IPS DF 6.9 (cell line): ENCODE data around the gene HSD3B7.

Experiments used
- DNase-seq: peaks from one replicate; pipeline ENCODE4 v3.0.0-alpha.2; 2013; ENCODE audit warnings: low read depth, low spot score
- H3K27ac ChIP-seq: one replicate; pipeline ENCODE4 v1.5.1; 2013; ENCODE audit warnings: low read length, control low read depth
- H3K27me3 ChIP-seq: 2 replicates; pipeline ENCODE4 v1.6.1; 2013; ENCODE audit warnings: mild to moderate bottlenecking, low read length; ENCODE audit not compliant: control insufficient read depth, insufficient read depth
- H3K36me3 ChIP-seq: 2 replicates; pipeline ENCODE4 v1.6.1; 2013; ENCODE audit warnings: low read length; ENCODE audit not compliant: control insufficient read depth, insufficient read depth
- H3K4me1 ChIP-seq: 2 replicates; pipeline ENCODE4 v1.6.1; 2013; ENCODE audit warnings: low read length; ENCODE audit not compliant: control insufficient read depth, insufficient read depth
- H3K4me3 ChIP-seq: 2 replicates; pipeline ENCODE4 v1.5.1; 2013; ENCODE audit warnings: mild to moderate bottlenecking, low read length
- H3K9me3 ChIP-seq: 2 replicates; pipeline ENCODE4 v1.6.1; 2013; ENCODE audit warnings: low read length, inconsistent platforms; ENCODE audit not compliant: control insufficient read depth, insufficient read depth
- WGBS: extraction: QIAGEN DNeasy Blood & Tissue Kit; methylation state at CpG from one replicate; pipeline ENCODE4 v1.1.7; 2013; ENCODE audit warnings: mixed read lengths, missing lambda C conversion rate; ENCODE audit not compliant: insufficient read length, insufficient coverage; 5-methylcytosine and 5-hydroxymethylcytosine counted together

Gene HSD3B7

DNA sequence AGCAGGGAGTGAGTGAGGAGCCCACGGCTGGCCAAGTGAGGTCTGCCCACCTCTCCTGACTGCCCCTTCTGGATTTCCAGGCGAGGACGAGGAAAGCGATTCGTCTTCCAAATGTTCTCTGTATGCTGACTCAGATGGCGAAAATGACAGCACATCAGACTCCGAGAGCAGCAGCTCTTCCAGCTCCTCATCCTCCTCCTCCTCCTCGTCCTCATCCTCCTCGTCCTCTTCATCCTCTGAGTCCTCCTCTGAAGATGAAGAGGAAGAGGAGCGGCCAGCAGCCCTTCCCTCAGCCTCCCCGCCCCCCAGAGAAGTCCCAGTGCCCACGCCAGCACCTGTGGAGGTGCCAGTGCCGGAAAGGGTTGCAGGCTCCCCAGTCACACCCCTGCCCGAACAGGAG, 13.7 kb upstream of the HSD3B7 start:
- no CpG with 5 or more reads among the region's 14 CpGs for WGBS

DNA sequence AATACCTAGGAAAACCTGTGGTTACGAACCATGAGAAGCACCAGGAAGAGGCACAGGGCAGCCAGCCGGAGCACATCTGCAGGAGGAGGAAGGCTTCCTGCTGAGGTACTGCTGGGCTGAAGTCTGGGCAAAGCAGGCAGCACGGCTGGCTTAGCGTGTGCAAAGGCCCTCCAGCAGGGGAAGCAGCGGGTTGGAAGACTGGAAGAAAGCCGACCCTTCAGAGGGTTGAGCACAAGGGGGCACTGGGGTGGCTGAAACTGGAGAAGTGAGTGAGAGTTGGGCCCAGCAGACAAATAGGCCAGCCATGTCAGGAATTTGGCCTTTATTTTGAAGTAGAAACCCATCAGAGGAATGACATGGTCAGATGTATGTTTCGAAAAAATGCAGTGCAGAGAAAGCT, 12.1 kb upstream of the HSD3B7 start:
- Histone ChIP-seq H3K4me1 (no peaks in the 10 kb centered on the region), H3K27me3 (no peaks in the 10 kb centered on the region), H3K27ac (no peak overlapping the region), H3K4me3 (no peak overlapping the region), H3K9me3 (no peaks in the 10 kb centered on the region), H3K36me3 (peaks cover 38% of the 10 kb centered on the region)
- DNase-seq = no peak
- no CpG with 5 or more reads among the region's 7 CpGs for WGBS

More for the DNA sequence above, 13.7 kb upstream of the HSD3B7 start:
- Histone ChIP-seq H3K36me3 (peaks cover 45% of the 10 kb centered on the region), H3K9me3 (no peaks in the 10 kb centered on the region), H3K27ac (no peak overlapping the region), H3K4me1 (no peaks in the 10 kb centered on the region), H3K4me3 (no peak overlapping the region), H3K27me3 (no peaks in the 10 kb centered on the region)
- no peak for DNase-seq

GRCh38 chr16:30974348-30974747, 10.7 kb upstream of the HSD3B7 start:
- DNase-seq = no peak
- Histone ChIP-seq H3K4me1 (no peaks in the 10 kb centered on the region), H3K9me3 (no peaks in the 10 kb centered on the region), H3K4me3 (no peak overlapping the region), H3K36me3 (peaks cover 44% of the 10 kb centered on the region), H3K27ac (no peak overlapping the region), H3K27me3 (no peaks in the 10 kb centered on the region)
- WGBS = no CpG with 5 or more reads among the region's 6 CpGs

DNA sequence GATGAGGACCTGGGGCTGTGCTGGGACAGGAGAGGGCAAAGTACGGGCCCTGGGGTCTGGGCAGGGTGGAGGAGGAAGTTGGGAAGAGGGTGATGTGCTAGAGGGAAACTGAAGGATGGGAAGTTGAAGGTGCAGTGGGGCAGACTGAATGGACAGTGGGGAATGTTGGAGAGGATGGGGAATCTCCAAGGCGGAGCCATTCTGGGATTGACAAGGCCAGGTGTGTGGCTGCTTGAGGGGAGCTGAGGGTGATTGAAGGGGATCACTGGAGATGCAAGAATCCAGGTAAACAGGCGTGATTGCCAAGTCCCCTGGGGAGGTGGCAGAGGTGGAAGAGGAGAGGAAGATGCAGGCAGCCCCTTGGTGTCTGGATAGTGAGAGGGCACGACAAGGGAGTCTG, 8.5 kb upstream of the HSD3B7 start:
- H3K27ac ChIP-seq = no peak overlapping the region
- DNase-seq = no peak
- peaks cover 45% of the 10 kb centered on the region for H3K36me3 ChIP-seq
- no peaks in the 10 kb centered on the region for H3K27me3 ChIP-seq
- WGBS = no CpG with 5 or more reads among the region's 4 CpGs
- H3K9me3 ChIP-seq = no peaks in the 10 kb centered on the region
- H3K4me3 ChIP-seq = no peak overlapping the region
- H3K4me1 ChIP-seq = no peaks in the 10 kb centered on the region

DNA sequence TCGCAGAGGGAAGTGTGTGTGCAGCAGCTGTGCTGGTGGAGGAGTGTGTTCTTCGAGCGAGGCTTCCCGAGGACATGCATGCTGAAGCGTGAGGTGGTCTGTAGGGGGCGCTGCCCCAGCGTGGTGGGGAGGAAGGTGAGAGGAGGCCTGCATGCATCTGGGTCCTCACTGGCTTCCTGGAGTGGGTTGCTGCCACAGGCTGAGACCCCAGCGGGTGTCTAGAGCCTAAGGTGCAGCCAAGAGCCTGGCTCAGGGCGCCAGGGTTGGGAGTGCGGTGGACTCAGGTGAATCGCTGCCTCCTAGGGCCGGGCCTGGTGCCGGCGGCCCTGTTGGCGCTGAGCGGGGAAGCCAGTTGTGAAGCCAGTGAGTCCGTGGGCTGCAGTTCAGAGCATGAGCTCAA, 7.5 kb upstream of the HSD3B7 start:
- no peak for DNase-seq
- Histone ChIP-seq H3K9me3 (no peaks in the 10 kb centered on the region), H3K4me1 (no peaks in the 10 kb centered on the region), H3K4me3 (no peak overlapping the region), H3K36me3 (peaks cover 44% of the 10 kb centered on the region), H3K27me3 (no peaks in the 10 kb centered on the region), H3K27ac (no peak overlapping the region)
- no CpG with 5 or more reads among the region's 17 CpGs for WGBS

DNA sequence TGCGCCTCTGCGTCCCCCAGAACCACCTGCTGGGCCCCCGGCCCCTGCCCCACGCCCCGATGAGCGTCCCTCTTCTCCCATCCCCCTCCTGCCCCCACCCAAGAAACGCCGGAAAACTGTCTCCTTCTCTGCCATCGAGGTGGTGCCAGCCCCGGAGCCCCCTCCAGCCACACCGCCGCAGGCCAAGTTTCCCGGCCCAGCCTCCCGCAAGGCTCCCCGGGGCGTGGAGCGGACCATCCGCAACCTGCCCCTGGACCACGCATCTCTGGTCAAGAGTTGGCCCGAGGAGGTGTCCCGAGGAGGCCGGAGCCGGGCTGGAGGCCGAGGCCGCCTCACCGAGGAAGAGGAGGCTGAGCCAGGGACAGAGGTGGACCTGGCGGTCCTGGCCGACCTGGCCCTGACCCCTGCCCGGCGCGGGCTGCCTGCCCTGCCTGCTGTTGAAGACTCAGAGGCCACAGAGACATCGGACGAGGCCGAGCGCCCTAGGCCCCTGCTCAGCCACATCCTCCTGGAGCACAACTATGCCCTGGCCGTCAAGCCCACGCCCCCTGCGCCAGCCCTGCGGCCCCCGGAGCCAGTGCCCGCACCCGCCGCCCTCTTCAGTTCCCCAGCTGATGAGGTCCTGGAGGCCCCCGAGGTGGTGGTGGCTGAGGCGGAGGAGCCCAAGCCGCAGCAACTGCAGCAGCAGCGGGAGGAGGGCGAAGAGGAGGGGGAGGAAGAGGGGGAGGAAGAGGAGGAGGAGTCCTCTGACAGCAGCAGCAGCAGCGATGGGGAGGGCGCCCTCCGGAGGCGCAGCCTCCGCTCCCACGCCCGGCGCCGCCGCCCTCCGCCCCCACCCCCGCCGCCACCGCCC, 5.6 kb upstream of the HSD3B7 start:
- Histone ChIP-seq H3K9me3 (no peaks in the 10 kb centered on the region), H3K27me3 (no peaks in the 10 kb centered on the region), H3K4me1 (no peaks in the 10 kb centered on the region), H3K36me3 (peaks cover 42% of the 10 kb centered on the region), H3K27ac (no peak overlapping the region), H3K4me3 (no peak overlapping the region)
- no CpG with 5 or more reads among the region's 62 CpGs for WGBS
- no peak for DNase-seq

GRCh38 chr16:30980023-30980371, 5.0 kb upstream of the HSD3B7 start:
- Histone ChIP-seq H3K27ac (no peak overlapping the region), H3K4me3 (no peak overlapping the region), H3K9me3 (no peaks in the 10 kb centered on the region), H3K4me1 (peaks cover 2% of the 10 kb centered on the region; the same call in 1 of the 2 replicates), H3K27me3 (no peaks in the 10 kb centered on the region), H3K36me3 (peaks cover 42% of the 10 kb centered on the region)
- no CpG with 5 or more reads among the region's 15 CpGs for WGBS
- DNase-seq = no peak

DNA sequence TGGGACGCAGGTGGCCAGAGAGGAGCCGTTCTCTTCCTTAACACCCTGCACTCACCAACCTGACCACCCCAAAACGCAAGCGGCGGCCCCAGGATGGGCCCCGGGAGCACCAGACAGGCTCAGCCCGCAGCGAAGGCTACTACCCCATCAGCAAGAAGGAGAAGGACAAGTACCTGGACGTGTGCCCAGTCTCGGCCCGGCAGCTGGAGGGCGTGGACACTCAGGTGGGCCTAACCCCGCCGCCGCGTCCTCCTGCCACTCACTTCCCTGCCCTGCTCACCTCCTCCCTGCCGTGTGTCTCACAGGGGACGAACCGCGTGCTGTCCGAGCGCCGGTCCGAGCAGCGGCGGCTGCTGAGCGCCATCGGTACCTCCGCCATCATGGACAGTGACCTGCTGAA, 4.6 kb upstream of the HSD3B7 start:
- Histone ChIP-seq H3K36me3 (peaks cover 42% of the 10 kb centered on the region), H3K4me3 (no peak overlapping the region), H3K27ac (no peak overlapping the region), H3K4me1 (peaks cover 2% of the 10 kb centered on the region; the same call in 1 of the 2 replicates), H3K27me3 (no peaks in the 10 kb centered on the region), H3K9me3 (no peaks in the 10 kb centered on the region)
- no peak for DNase-seq
- WGBS = no CpG with 5 or more reads among the region's 29 CpGs

- Histone ChIP-seq H3K27me3 (no peaks in the 10 kb centered on the region), H3K36me3 (peaks cover 37% of the 10 kb centered on the region), H3K4me1 (peaks cover 2% of the 10 kb centered on the region; the same call in 1 of the 2 replicates)
Observed at GRCh38 chr16:30980959-30981358, 4.0 kb upstream of the HSD3B7 start.

GRCh38 chr16:30982548-30983288, 2.3 kb upstream of the HSD3B7 start:
- Histone ChIP-seq H3K9me3 (no peaks in the 10 kb centered on the region), H3K4me1 (peaks cover 2% of the 10 kb centered on the region; the same call in 1 of the 2 replicates), H3K27ac (no peak overlapping the region), H3K4me3 (no peak overlapping the region), H3K36me3 (peaks cover 33% of the 10 kb centered on the region), H3K27me3 (no peaks in the 10 kb centered on the region)
- DNase-seq = no peak
- WGBS = no CpG with 5 or more reads among the region's 17 CpGs

More at GRCh38 chr16:30980959-30981358, 4.0 kb upstream of the HSD3B7 start:
- H3K27ac ChIP-seq = no peak overlapping the region
- H3K9me3 ChIP-seq = no peaks in the 10 kb centered on the region
- no peak overlapping the region for H3K4me3 ChIP-seq
- no peak for DNase-seq
- no CpG with 5 or more reads among the region's 14 CpGs for WGBS
